HepG2 (cell line): Measurements from ENCODE around the gene PLXNC1. TPM values are rescaled to one million over a fixed set of nuclear protein-coding genes. Genes with fewer than 3 reads are reported as not detected.

Experiments
- ARNT ChIP-seq: fragments of 450-650 bp; IDR thresholded peaks from 2 replicates; pipeline ENCODE4 v1.6.1; 2017
- HMG20A ChIP-seq: IDR thresholded peaks from 2 replicates; pipeline ENCODE4 v1.6.1; 2016; ENCODE audit warnings: borderline replicate concordance
- HMG20B ChIP-seq: conservative IDR thresholded peaks from 2 replicates; pipeline ENCODE4 v1.6.1; 2016; ENCODE audit warnings: missing genetic modification reagents, missing compliant biosample characterization
- IKZF4 ChIP-seq: sonication (generic); formaldehyde crosslinking; IDR thresholded peaks from 2 replicates; pipeline ENCODE4 v1.5.1; 2020; ENCODE audit warnings: borderline replicate concordance, mild to moderate bottlenecking, low read depth, missing genetic modification reagents; ENCODE audit errors: not compliant biosample characterization
- KAT8 ChIP-seq: IDR thresholded peaks from 2 replicates; pipeline ENCODE4 v1.6.1; 2016; ENCODE audit warnings: missing genetic modification reagents, missing compliant biosample characterization
- MAFF ChIP-seq: IDR thresholded peaks from 2 replicates; pipeline ENCODE4 v1.6.1; 2011; ENCODE audit warnings: low read depth, low read length, improper control_type of control experiment
- MBNL3 ChIP-seq: fragments of 250-450 bp; sonication (Bioruptor Pico); conservative IDR thresholded peaks from 2 replicates; pipeline ENCODE4 v1.8.0; 2022; ENCODE audit warnings: mild to moderate bottlenecking, inconsistent platforms
- MZF1 ChIP-seq: sonication (generic); formaldehyde crosslinking; IDR thresholded peaks from 2 replicates; pipeline ENCODE4 v1.8.1; 2023; ENCODE audit warnings: mild to moderate bottlenecking, missing genetic modification reagents, borderline replicate concordance
- NRL ChIP-seq: sonication (generic); formaldehyde crosslinking; IDR thresholded peaks from 2 replicates; pipeline ENCODE4 v1.5.0; 2020; ENCODE audit warnings: missing genetic modification reagents, mild to moderate bottlenecking, moderate library complexity, borderline replicate concordance
- ONECUT2 ChIP-seq: sonication (generic); formaldehyde crosslinking; IDR thresholded peaks from 2 replicates; pipeline ENCODE4 v1.4.0; 2020; ENCODE audit warnings: missing genetic modification reagents
- RAD21 ChIP-seq: fragments of 450-650 bp; formaldehyde crosslinking; IDR thresholded peaks from 2 replicates; pipeline ENCODE4 v1.5.0; 2020; ENCODE audit warnings: mild to moderate bottlenecking
- SCMH1 ChIP-seq: sonication (generic); formaldehyde crosslinking; IDR thresholded peaks from 2 replicates; pipeline ENCODE4 v1.9.0; 2021; ENCODE audit warnings: missing genetic modification reagents, mild to moderate bottlenecking, borderline replicate concordance
- SNRNP70 ChIP-seq: fragments of 200-400 bp; formaldehyde crosslinking; IDR thresholded peaks from 2 replicates; pipeline ENCODE4 v1.6.1; 2017; ENCODE audit warnings: mild to moderate bottlenecking, low read depth, low read length, moderate library complexity
- SP140L ChIP-seq: sonication (generic); formaldehyde crosslinking; IDR thresholded peaks from 2 replicates; pipeline ENCODE4 v1.4.0; 2020; ENCODE audit warnings: missing genetic modification reagents, borderline replicate concordance
- SUZ12 ChIP-seq: fragments of 150-350 bp; IDR thresholded peaks from 2 replicates; pipeline ENCODE4 v1.6.1; 2014; ENCODE audit warnings: low read depth, low read length
- WIZ ChIP-seq: sonication (generic); formaldehyde crosslinking; IDR thresholded peaks from 2 replicates; pipeline ENCODE4 v1.5.1; 2020; ENCODE audit warnings: mild to moderate bottlenecking, missing genetic modification reagents
- ZC3H4 ChIP-seq: sonication (generic); formaldehyde crosslinking; IDR thresholded peaks from 2 replicates; pipeline ENCODE4 v1.4.0; 2020; ENCODE audit warnings: missing genetic modification reagents, borderline replicate concordance
- ZFY ChIP-seq: sonication (generic); formaldehyde crosslinking; IDR thresholded peaks from 2 replicates; pipeline ENCODE4 v1.4.0; 2020; ENCODE audit warnings: missing genetic modification reagents
- ZFYVE20 ChIP-seq: sonication (generic); formaldehyde crosslinking; IDR thresholded peaks from 2 replicates; pipeline ENCODE4 v1.8.0; 2023; ENCODE audit warnings: low read depth, mild to moderate bottlenecking, moderate library complexity, missing genetic modification reagents, borderline replicate concordance
- ZKSCAN8 ChIP-seq: IDR thresholded peaks from 2 replicates; pipeline ENCODE4 v1.6.1; 2016; ENCODE audit warnings: borderline replicate concordance, missing genetic modification reagents, missing compliant biosample characterization
- ZNF143 ChIP-seq: sonication (generic); formaldehyde crosslinking; IDR thresholded peaks from 2 replicates; pipeline ENCODE4 v1.4.0; 2020; ENCODE audit warnings: missing genetic modification reagents
- ZNF234 ChIP-seq: sonication (generic); formaldehyde crosslinking; conservative IDR thresholded peaks from 2 replicates; pipeline ENCODE4 v1.5.1; 2020; ENCODE audit warnings: mild to moderate bottlenecking, missing genetic modification reagents
- ZNF333 ChIP-seq: sonication (generic); formaldehyde crosslinking; IDR thresholded peaks from 2 replicates; pipeline ENCODE4 v1.4.0; 2020; ENCODE audit warnings: mild to moderate bottlenecking, missing genetic modification reagents, borderline replicate concordance
- ZNF460 ChIP-seq: sonication (generic); formaldehyde crosslinking; IDR thresholded peaks from 2 replicates; pipeline ENCODE4 v1.5.1; 2020; ENCODE audit warnings: missing genetic modification reagents, mild to moderate bottlenecking, borderline replicate concordance
- ZNF580 ChIP-seq: IDR thresholded peaks from 2 replicates; pipeline ENCODE4 v1.6.1; 2016; ENCODE audit warnings: low read depth, borderline replicate concordance
- ZNF674 ChIP-seq: sonication (generic); formaldehyde crosslinking; IDR thresholded peaks from 2 replicates; pipeline ENCODE4 v1.5.0; 2020; ENCODE audit warnings: low read depth, mild to moderate bottlenecking, missing genetic modification reagents
- ZNF678 ChIP-seq: sonication (generic); formaldehyde crosslinking; IDR thresholded peaks from 2 replicates; pipeline ENCODE4 v1.4.0; 2020; ENCODE audit warnings: mild to moderate bottlenecking, missing genetic modification reagents
- ZNF691 ChIP-seq: sonication (generic); formaldehyde crosslinking; IDR thresholded peaks from 2 replicates; pipeline ENCODE4 v1.4.0; 2020; ENCODE audit warnings: missing genetic modification reagents, low read depth, mild to moderate bottlenecking, borderline replicate concordance
- polyA plus RNA-seq, 8 experiments: library from polyadenylated mRNA; depleted of rRNA in 3 of 8; stranded (reverse) in 7 of 8; unstranded in 1 of 8; fragments of >200 nt; fragmentation: Illumina TruSeq in 4 of 8; extraction: Trizol in 4 of 8; gene quantifications; 2 replicates each; pipeline versions ENCODE4 v1.2.1 to v1.2.3, GENCODE V29; 2011 to 2016; ENCODE audit warnings: low read depth in 4 of 8, missing spikeins in 1 of 8, mixed read lengths in 1 of 8; ENCODE audit not compliant: insufficient read depth in 1 of 8
- total RNA-seq, 5 experiments: library from RNA; depleted of rRNA; stranded (reverse); fragments of >200 nt; fragmentation: Illumina TruSeq; extraction: Trizol; gene quantifications; 2 replicates each; pipeline ENCODE4 v1.2.3, GENCODE V29; 2016; ENCODE audit warnings: low read depth in 1 of 5
- TF ChIP-seq, protein P1 (sequence below): IDR thresholded peaks from 2 replicates; pipeline ENCODE4 v1.6.1; 2018; ENCODE audit warnings: missing genetic modification reagents
- TF ChIP-seq, protein P2 (sequence below): sonication (generic); formaldehyde crosslinking; IDR thresholded peaks from 2 replicates; pipeline ENCODE4 v1.5.0; 2020; ENCODE audit warnings: missing genetic modification reagents, mild to moderate bottlenecking, borderline replicate concordance

Gene PLXNC1
- total and polyA plus RNA-seq, 2 of the 13 experiments (the other 11 are each of a cell fraction or from before 2014, with no cell fraction given), result 6.6 to 11.2 TPM

DNA sequence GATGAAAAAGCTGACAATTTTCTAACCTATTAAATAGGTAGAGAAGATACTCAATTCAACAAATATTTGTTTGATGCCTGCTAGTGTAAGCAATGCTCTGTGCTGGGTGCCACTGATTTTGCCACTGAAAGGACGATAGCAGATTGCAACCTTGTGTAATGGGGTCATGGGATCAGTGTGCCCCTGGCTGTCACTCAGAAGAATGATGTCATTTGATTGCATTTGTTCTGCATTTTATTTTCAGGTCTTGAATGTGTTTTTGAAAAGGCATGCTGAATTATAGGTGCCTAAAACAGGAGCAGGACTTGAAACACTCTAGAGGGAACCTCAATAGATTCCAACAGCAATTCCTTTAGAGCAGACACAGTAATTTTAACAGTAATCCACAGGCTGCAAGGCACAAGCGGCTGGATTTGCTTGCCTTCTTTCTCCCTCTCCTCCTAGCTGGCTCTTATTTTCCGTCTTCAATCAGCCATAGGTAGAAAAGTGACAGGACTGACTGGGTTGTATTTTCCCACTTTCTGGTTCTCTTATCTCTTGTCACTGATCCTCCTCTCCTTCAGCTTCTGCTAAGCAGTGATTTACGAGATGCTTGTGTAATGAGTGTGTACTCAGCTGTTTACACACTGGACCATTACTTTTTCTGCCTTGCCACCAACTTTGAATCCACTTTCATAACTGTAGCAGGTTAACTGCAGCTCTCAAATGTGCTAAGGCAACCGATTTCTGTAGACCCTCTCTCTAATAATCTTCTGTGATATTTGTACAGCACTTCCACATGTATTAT is 4.1 kb downstream of the PLXNC1 start (continued):
- TF ChIP-seq ARNT (no peak), ZNF234 (CRISPR knock-in tag) (no peak), HMG20B (CRISPR knock-in tag) (peak; percentile 96), MAFF (no peak), ZNF674 (CRISPR knock-in tag) (no peak), NRL (CRISPR knock-in tag) (no peak), WIZ (no peak), ZNF460 (no peak), ZC3H4 (CRISPR knock-in tag) (no peak), IKZF4 (CRISPR knock-in tag) (no peak), MZF1 (CRISPR knock-in tag) (no peak), ZNF580 (CRISPR knock-in tag) (no peak), SP140L (no peak), SNRNP70 (no peak), ONECUT2 (no peak), ZNF333 (CRISPR knock-in tag) (no peak), RAD21 (CRISPR knock-in tag) (no peak), SCMH1 (CRISPR knock-in tag) (no peak), HMG20A (CRISPR knock-in tag) (peak; percentile 85), SUZ12 (no peak), MBNL3 (no peak), ZFYVE20 (CRISPR knock-in tag) (no peak), ZNF143 (CRISPR knock-in tag) (no peak), ZFY (CRISPR knock-in tag) (no peak), KAT8 (CRISPR knock-in tag) (0 out of 2 replicates have a peak, but pooled peaks have one; percentile 36), ZKSCAN8 (CRISPR knock-in tag) (no peak), ZNF691 (no peak), ZNF678 (CRISPR knock-in tag) (no peak)
- TF ChIP-seq, protein P1, sequence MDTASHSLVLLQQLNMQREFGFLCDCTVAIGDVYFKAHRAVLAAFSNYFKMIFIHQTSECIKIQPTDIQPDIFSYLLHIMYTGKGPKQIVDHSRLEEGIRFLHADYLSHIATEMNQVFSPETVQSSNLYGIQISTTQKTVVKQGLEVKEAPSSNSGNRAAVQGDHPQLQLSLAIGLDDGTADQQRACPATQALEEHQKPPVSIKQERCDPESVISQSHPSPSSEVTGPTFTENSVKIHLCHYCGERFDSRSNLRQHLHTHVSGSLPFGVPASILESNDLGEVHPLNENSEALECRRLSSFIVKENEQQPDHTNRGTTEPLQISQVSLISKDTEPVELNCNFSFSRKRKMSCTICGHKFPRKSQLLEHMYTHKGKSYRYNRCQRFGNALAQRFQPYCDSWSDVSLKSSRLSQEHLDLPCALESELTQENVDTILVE (CRISPR knock-in tag), result no peak
- TF ChIP-seq, protein P2, sequence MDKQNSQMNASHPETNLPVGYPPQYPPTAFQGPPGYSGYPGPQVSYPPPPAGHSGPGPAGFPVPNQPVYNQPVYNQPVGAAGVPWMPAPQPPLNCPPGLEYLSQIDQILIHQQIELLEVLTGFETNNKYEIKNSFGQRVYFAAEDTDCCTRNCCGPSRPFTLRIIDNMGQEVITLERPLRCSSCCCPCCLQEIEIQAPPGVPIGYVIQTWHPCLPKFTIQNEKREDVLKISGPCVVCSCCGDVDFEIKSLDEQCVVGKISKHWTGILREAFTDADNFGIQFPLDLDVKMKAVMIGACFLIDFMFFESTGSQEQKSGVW (CRISPR knock-in tag), result no peak
